WERI-Rb-1 (cell line): ENCODE data around the gene PCID2.
"Not testable (repeated sequence)": the region's sequence is repeated elsewhere in the genome, so short reads cannot be mapped to it uniquely, and the experiment has no call there.

ENCODE experiments used
- DNase-seq: peaks from one replicate; pipeline ENCODE4 v3.0.0-alpha.2; 2020
- H3K27ac ChIP-seq: fragments of 250-450 bp; sonication (Bioruptor Pico); 2 replicates; pipeline ENCODE4 v1.5.1; 2020; ENCODE audit warnings: mild to moderate bottlenecking, moderate library complexity
- H3K27me3 ChIP-seq: fragments of 250-450 bp; sonication (Bioruptor Pico); 2 replicates; pipeline ENCODE4 v1.5.1; 2021; ENCODE audit warnings: mild to moderate bottlenecking, low read depth, moderate library complexity; ENCODE audit not compliant: insufficient read depth, severe bottlenecking
- H3K36me3 ChIP-seq: fragments of 250-450 bp; sonication (Bioruptor Pico); 2 replicates; pipeline ENCODE4 v1.5.1; 2020; ENCODE audit warnings: mild to moderate bottlenecking, moderate library complexity
- H3K4me3 ChIP-seq: 2 replicates; pipeline ENCODE4 v1.5.1; 2011; ENCODE audit warnings: low read depth, mild to moderate bottlenecking, control low read depth, low read length
- H3K9me3 ChIP-seq: fragments of 250-450 bp; sonication (Bioruptor Pico); 2 replicates; pipeline ENCODE4 v1.5.1; 2021; ENCODE audit warnings: mild to moderate bottlenecking, moderate library complexity; ENCODE audit not compliant: severe bottlenecking
- TF ChIP-seq, protein P1 (sequence below): IDR thresholded peaks from 2 replicates; pipeline ENCODE4 v1.5.1; 2011; ENCODE audit warnings: low read depth, mild to moderate bottlenecking, control low read depth, inconsistent platforms, low read length

Gene PCID2

GRCh38 chr13:113208421-113209335 lies at the start of gene PCID2:
TSS of gene PCID2 (minus strand) at chr13:113208669. CDS start at chr13:113208634, 35 bp downstream.
- peak; percentile 99 for DNase-seq
- TF ChIP-seq, protein P1, sequence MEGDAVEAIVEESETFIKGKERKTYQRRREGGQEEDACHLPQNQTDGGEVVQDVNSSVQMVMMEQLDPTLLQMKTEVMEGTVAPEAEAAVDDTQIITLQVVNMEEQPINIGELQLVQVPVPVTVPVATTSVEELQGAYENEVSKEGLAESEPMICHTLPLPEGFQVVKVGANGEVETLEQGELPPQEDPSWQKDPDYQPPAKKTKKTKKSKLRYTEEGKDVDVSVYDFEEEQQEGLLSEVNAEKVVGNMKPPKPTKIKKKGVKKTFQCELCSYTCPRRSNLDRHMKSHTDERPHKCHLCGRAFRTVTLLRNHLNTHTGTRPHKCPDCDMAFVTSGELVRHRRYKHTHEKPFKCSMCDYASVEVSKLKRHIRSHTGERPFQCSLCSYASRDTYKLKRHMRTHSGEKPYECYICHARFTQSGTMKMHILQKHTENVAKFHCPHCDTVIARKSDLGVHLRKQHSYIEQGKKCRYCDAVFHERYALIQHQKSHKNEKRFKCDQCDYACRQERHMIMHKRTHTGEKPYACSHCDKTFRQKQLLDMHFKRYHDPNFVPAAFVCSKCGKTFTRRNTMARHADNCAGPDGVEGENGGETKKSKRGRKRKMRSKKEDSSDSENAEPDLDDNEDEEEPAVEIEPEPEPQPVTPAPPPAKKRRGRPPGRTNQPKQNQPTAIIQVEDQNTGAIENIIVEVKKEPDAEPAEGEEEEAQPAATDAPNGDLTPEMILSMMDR, result 0 out of 2 replicates have a peak, but pooled peaks have one; percentile 24
- peaks cover 70% of the 10 kb centered on the region for H3K36me3 ChIP-seq

GRCh38 chr13:113257908-113258307 lies 49.4 kb upstream of the PCID2 start:
- H3K9me3 ChIP-seq, H3K4me3 ChIP-seq, H3K27me3 ChIP-seq, H3K27ac ChIP-seq, DNase-seq: not testable (repeated sequence)
- peaks cover 86% of the 10 kb centered on the region for H3K36me3 ChIP-seq

More at GRCh38 chr13:113208421-113209335, at the start of gene PCID2:
- H3K9me3 ChIP-seq, result no peaks in the 10 kb centered on the region
- H3K27ac ChIP-seq, result peak within 1 kb of the TSS; percentile 99
- H3K4me3 ChIP-seq, result peak within 1 kb of the TSS; percentile 89
- H3K27me3 ChIP-seq, result no peaks in the 10 kb centered on the region

GRCh38 chr13:113252516-113253095 lies 44.1 kb upstream of the PCID2 start:
- DNase-seq, result no peak
- H3K36me3 ChIP-seq, result peaks cover 84% of the 10 kb centered on the region
- TF ChIP-seq, protein P1, result no peak
- H3K4me3 ChIP-seq, result no peak overlapping the region
- H3K9me3 ChIP-seq, result no peaks in the 10 kb centered on the region
- H3K27ac ChIP-seq, result no peak overlapping the region
- H3K27me3 ChIP-seq, result no peaks in the 10 kb centered on the region

- no peak overlapping the region for H3K4me3 ChIP-seq
- TF ChIP-seq, protein P1, result peak; percentile 79
- no peaks in the 10 kb centered on the region for H3K9me3 ChIP-seq
- H3K27me3 ChIP-seq, result no peaks in the 10 kb centered on the region
- peaks cover 71% of the 10 kb centered on the region for H3K36me3 ChIP-seq
- peak; percentile 60 for DNase-seq
- no peak overlapping the region for H3K27ac ChIP-seq
Observed at GRCh38 chr13:113245849-113246796, 37.7 kb upstream of the PCID2 start.

GRCh38 chr13:113243847-113244246 lies 35.4 kb upstream of the PCID2 start:
- Histone ChIP-seq H3K27me3 (no peaks in the 10 kb centered on the region), H3K27ac (no peak overlapping the region), H3K9me3 (no peaks in the 10 kb centered on the region), H3K4me3 (no peak overlapping the region), H3K36me3 (peaks cover 74% of the 10 kb centered on the region)
- DNase-seq, result no peak
- TF ChIP-seq, protein P1, result no peak

GRCh38 chr13:113241623-113242022 lies 33.2 kb upstream of the PCID2 start:
- not testable (repeated sequence) for H3K4me3 ChIP-seq, H3K9me3 ChIP-seq, H3K27ac ChIP-seq, DNase-seq, H3K27me3 ChIP-seq
- peaks cover 76% of the 10 kb centered on the region for H3K36me3 ChIP-seq
